CD4-positive, CD25-positive, alpha-beta regulatory T cell (primary cell): ENCODE results near the gene TRIM27. TPM values are rescaled to one million over a fixed set of nuclear protein-coding genes. Genes with fewer than 3 reads are reported as not detected.
"Not testable (repeated sequence)": the region's sequence is repeated elsewhere in the genome, so short reads cannot be mapped to it uniquely, and the experiment has no call there.

Source experiments
- ATAC-seq, 2 donors: fragments of 150-1000 bp; cut with Tn5 transposase; one replicate each; pipeline ENCODE4 v1.10.0; 2021; ENCODE audit warnings: low read depth in 2 of 2, moderate number of reproducible peaks in 2 of 2, moderate library complexity in 1 of 2
- DNase-seq, 3 donors: peaks; one replicate each; pipeline versions ENCODE4 v3.0.0 to v3.0.0-alpha.2; 2012 to 2022; ENCODE audit warnings: mixed read lengths in 1 of 3
- H3K27ac ChIP-seq: one replicate; pipeline ENCODE4 v1.7.0; 2013; ENCODE audit warnings: mild to moderate bottlenecking, low read length; ENCODE audit not compliant: insufficient read depth, poor library complexity, severe bottlenecking
- H3K27me3 ChIP-seq: one replicate; pipeline ENCODE4 v1.7.0; 2013; ENCODE audit warnings: low read length; ENCODE audit not compliant: control insufficient read depth, insufficient read depth
- H3K36me3 ChIP-seq: one replicate; pipeline ENCODE4 v1.7.0; 2013; ENCODE audit warnings: mild to moderate bottlenecking, low read length, moderate library complexity; ENCODE audit not compliant: control insufficient read depth, insufficient read depth
- H3K4me1 ChIP-seq: 2 replicates; pipeline ENCODE4 v1.7.0; 2013; ENCODE audit warnings: mild to moderate bottlenecking, low read length; ENCODE audit not compliant: insufficient read depth, control insufficient read depth, poor library complexity, severe bottlenecking
- H3K4me3 ChIP-seq: one replicate; pipeline ENCODE4 v1.7.0; 2013; ENCODE audit warnings: low read depth, mild to moderate bottlenecking, low read length, moderate library complexity
- H3K9me3 ChIP-seq, 2 experiments: 1 replicate in 1 of 2; 2 replicates in 1 of 2; pipeline ENCODE4 v1.7.0; 2013; ENCODE audit warnings: low read length in 2 of 2, mild to moderate bottlenecking in 1 of 2, moderate library complexity in 1 of 2; ENCODE audit not compliant: control insufficient read depth in 2 of 2
- H3K27ac Mint-ChIP-seq, 3 donors: one replicate each; pipeline ENCODE4 v1.8.0; 2020 to 2022; ENCODE audit warnings: mild to moderate bottlenecking in 3 of 3, mixed read lengths in 3 of 3, moderate library complexity in 2 of 3
- H3K27me3 Mint-ChIP-seq: one replicate; pipeline ENCODE4 v1.8.0; 2022; ENCODE audit warnings: mild to moderate bottlenecking, mixed read lengths
- H3K36me3 Mint-ChIP-seq: one replicate; pipeline ENCODE4 v1.8.0; 2020; ENCODE audit warnings: mixed read lengths
- H3K4me1 Mint-ChIP-seq, 4 donors: one replicate each; pipeline ENCODE4 v1.8.0; 2020 to 2022; ENCODE audit warnings: mixed read lengths in 4 of 4, mild to moderate bottlenecking in 1 of 4
- H3K4me3 Mint-ChIP-seq, 4 donors: one replicate each; pipeline ENCODE4 v1.8.0; 2020 to 2022; ENCODE audit warnings: mild to moderate bottlenecking in 4 of 4, mixed read lengths in 4 of 4, moderate library complexity in 3 of 4
- H3K9me3 Mint-ChIP-seq, 7 donors: one replicate each; pipeline ENCODE4 v1.8.0; 2020 to 2022; ENCODE audit warnings: mixed read lengths in 7 of 7, mild to moderate bottlenecking in 3 of 7, moderate library complexity in 2 of 7
- polyA plus RNA-seq, 4 donors: library from polyadenylated mRNA; unstranded; fragments of 300-500 nt; fragmentation: Illumina TruSeq; gene quantifications; one replicate each; pipeline ENCODE4 v1.2.3, GENCODE V29; 2021
- total RNA-seq: library from RNA; stranded (reverse); gene quantifications from one replicate; pipeline ENCODE4 v1.2.3, GENCODE V29; 2022

TRIM27 gene
- total and polyA plus RNA-seq, 5 donors from 2014 or later = 23.5 to 76.4 (median 47.2) TPM

GRCh38 chr6:28856620-28857005 is 67.2 kb downstream of the TRIM27 start:
- Histone ChIP-seq H3K9me3 (peaks cover 0 to 3% of the 10 kb centered on the region in 2 experiments), H3K4me3 (no peak overlapping the region), H3K4me1 (no peaks in the 10 kb centered on the region), H3K27me3 (no peaks in the 10 kb centered on the region), H3K27ac (no peak overlapping the region), H3K36me3 (no peaks in the 10 kb centered on the region)
- H3K9me3 Mint-ChIP-seq = peaks cover 0 to 8% (median 3%) of the 10 kb centered on the region in 7 donors
- H3K4me3 Mint-ChIP-seq = no peak overlapping the region
- ATAC-seq = no peak
- H3K27ac Mint-ChIP-seq = no peak overlapping the region
- peaks cover 28% of the 10 kb centered on the region for H3K27me3 Mint-ChIP-seq
- peaks cover 0 to 6% (median 4%) of the 10 kb centered on the region in 4 donors for H3K4me1 Mint-ChIP-seq
- no peak for DNase-seq
- H3K36me3 Mint-ChIP-seq = peaks cover 4% of the 10 kb centered on the region

- H3K36me3 ChIP-seq, H3K4me3 Mint-ChIP-seq, H3K4me1 ChIP-seq, H3K27me3 ChIP-seq, H3K9me3 ChIP-seq, ATAC-seq, H3K36me3 Mint-ChIP-seq, H3K4me3 ChIP-seq, DNase-seq, H3K9me3 Mint-ChIP-seq, H3K27ac ChIP-seq, H3K27ac Mint-ChIP-seq, H3K4me1 Mint-ChIP-seq: not testable (repeated sequence)
- H3K27me3 Mint-ChIP-seq = peaks cover 33% of the 10 kb centered on the region
Observed at GRCh38 chr6:28854405-28854804, 69.4 kb downstream of the TRIM27 start.

Other genes starting within 250 kb of the TRIM27 start
- not detected for gene ZNF311, start 81.3 kb upstream of the TRIM27 start, total RNA-seq
- under 1 TPM in 2 of 4 donors, not detected in 2; 0.13 to 0.54 TPM for gene ZNF311, start 81.3 kb upstream of the TRIM27 start, polyA plus RNA-seq
- gene OR2W1, start 121.2 kb upstream of the TRIM27 start, total RNA-seq = not detected
- not detected for gene OR2W1, start 121.2 kb upstream of the TRIM27 start, polyA plus RNA-seq
- gene OR2B3, start 163.3 kb upstream of the TRIM27 start, total RNA-seq = not detected
- gene OR2B3, start 163.3 kb upstream of the TRIM27 start, polyA plus RNA-seq = not detected
- not detected for gene OR2J1, start 175.5 kb upstream of the TRIM27 start, total RNA-seq
- not detected for gene OR2J1, start 175.5 kb upstream of the TRIM27 start, polyA plus RNA-seq
- not detected for gene OR2J3, start 184.1 kb upstream of the TRIM27 start, total RNA-seq
- gene OR2J3, start 184.1 kb upstream of the TRIM27 start, polyA plus RNA-seq = not detected
- not detected for gene OR2J2, start 246.9 kb upstream of the TRIM27 start, total RNA-seq
- not detected for gene OR2J2, start 246.9 kb upstream of the TRIM27 start, polyA plus RNA-seq